Osteocyte (in vitro differentiated cells): ENCODE measurements around the gene XIRP2. TPM values are rescaled to one million over a fixed set of nuclear protein-coding genes. Genes with fewer than 3 reads are reported as not detected.
"Not testable (repeated sequence)": the region's sequence is repeated elsewhere in the genome, so short reads cannot be mapped to it uniquely, and the experiment has no call there.

ENCODE experiments used
- DNase-seq: peaks from one replicate; pipeline ENCODE4 v3.0.0; 2021; ENCODE audit warnings: mixed read lengths; ENCODE audit not compliant: unreplicated experiment; ENCODE audit errors: extremely low spot score
- H3K27ac Mint-ChIP-seq: one replicate; pipeline ENCODE4 v1.8.0; 2021; ENCODE audit warnings: mild to moderate bottlenecking, mixed read lengths; ENCODE audit not compliant: unreplicated experiment
- H3K27me3 Mint-ChIP-seq: one replicate; pipeline ENCODE4 v1.8.0; 2021; ENCODE audit warnings: mixed read lengths; ENCODE audit not compliant: unreplicated experiment
- H3K36me3 Mint-ChIP-seq: one replicate; pipeline ENCODE4 v1.8.0; 2021; ENCODE audit warnings: mixed read lengths; ENCODE audit not compliant: unreplicated experiment
- H3K4me1 Mint-ChIP-seq: one replicate; pipeline ENCODE4 v1.8.0; 2021; ENCODE audit warnings: mixed read lengths; ENCODE audit not compliant: unreplicated experiment
- H3K4me3 Mint-ChIP-seq: one replicate; pipeline ENCODE4 v1.8.0; 2021; ENCODE audit warnings: mild to moderate bottlenecking, moderate library complexity, mixed read lengths; ENCODE audit not compliant: unreplicated experiment
- H3K9me3 Mint-ChIP-seq: one replicate; pipeline ENCODE4 v1.8.0; 2021; ENCODE audit warnings: mixed read lengths; ENCODE audit not compliant: unreplicated experiment
- total RNA-seq: library from RNA; stranded (reverse); gene quantifications from 2 replicates; pipeline ENCODE4 v1.2.1, GENCODE V29; 2021
- TF ChIP-seq, protein P1 (sequence below): fragments of 200-600 bp; sonication (generic); IDR thresholded peaks from 2 replicates; pipeline ENCODE4 v1.5.0; 2021; ENCODE audit warnings: antibody characterized with exemption, mild to moderate bottlenecking, moderate library complexity

XIRP2 gene
- total RNA-seq, 1 donor from 2014 or later, result 0.08 TPM

- Mint-ChIP-seq H3K4me1 (peaks cover 4% of the 10 kb centered on the region), H3K27me3 (no peaks in the 10 kb centered on the region), H3K27ac (no peak overlapping the region), H3K36me3 (no peaks in the 10 kb centered on the region), H3K4me3 (no peak overlapping the region), H3K9me3 (peaks cover 12% of the 10 kb centered on the region)
- TF ChIP-seq, protein P1, sequence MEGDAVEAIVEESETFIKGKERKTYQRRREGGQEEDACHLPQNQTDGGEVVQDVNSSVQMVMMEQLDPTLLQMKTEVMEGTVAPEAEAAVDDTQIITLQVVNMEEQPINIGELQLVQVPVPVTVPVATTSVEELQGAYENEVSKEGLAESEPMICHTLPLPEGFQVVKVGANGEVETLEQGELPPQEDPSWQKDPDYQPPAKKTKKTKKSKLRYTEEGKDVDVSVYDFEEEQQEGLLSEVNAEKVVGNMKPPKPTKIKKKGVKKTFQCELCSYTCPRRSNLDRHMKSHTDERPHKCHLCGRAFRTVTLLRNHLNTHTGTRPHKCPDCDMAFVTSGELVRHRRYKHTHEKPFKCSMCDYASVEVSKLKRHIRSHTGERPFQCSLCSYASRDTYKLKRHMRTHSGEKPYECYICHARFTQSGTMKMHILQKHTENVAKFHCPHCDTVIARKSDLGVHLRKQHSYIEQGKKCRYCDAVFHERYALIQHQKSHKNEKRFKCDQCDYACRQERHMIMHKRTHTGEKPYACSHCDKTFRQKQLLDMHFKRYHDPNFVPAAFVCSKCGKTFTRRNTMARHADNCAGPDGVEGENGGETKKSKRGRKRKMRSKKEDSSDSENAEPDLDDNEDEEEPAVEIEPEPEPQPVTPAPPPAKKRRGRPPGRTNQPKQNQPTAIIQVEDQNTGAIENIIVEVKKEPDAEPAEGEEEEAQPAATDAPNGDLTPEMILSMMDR, result peak; percentile 58
- no peak for DNase-seq
Measured at GRCh38 chr2:167264380-167264779, 376.1 kb downstream of the XIRP2 start.

DNA sequence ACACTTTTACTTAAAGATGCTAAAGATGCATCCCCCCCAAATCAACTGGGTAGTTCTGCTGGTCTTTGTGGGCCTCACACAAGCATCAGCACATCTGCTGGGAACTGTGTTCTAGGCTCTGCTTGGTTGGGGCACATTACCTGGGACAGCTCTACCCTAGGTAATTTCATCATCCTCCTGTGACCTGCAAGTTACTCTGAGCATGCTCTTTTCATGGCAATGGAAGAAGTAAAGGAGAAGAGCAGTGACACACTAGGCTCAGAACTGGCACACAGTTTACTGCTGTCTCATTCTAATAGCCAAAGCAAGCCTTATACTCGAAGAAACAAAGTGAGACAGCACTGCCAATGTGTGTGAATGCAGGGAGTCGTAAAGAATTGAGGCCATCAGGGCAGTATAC, 376.7 kb downstream of the XIRP2 start:
- no peak overlapping the region for H3K4me3 Mint-ChIP-seq
- peaks cover 4% of the 10 kb centered on the region for H3K4me1 Mint-ChIP-seq
- TF ChIP-seq, protein P1, result no peak
- H3K36me3 Mint-ChIP-seq, result no peaks in the 10 kb centered on the region
- no peaks in the 10 kb centered on the region for H3K27me3 Mint-ChIP-seq
- no peak overlapping the region for H3K27ac Mint-ChIP-seq
- no peak for DNase-seq
- peaks cover 16% of the 10 kb centered on the region for H3K9me3 Mint-ChIP-seq

- H3K9me3 Mint-ChIP-seq, result peaks cover 16% of the 10 kb centered on the region
- H3K36me3 Mint-ChIP-seq, result no peaks in the 10 kb centered on the region
- H3K27me3 Mint-ChIP-seq, result no peaks in the 10 kb centered on the region
- DNase-seq, result no peak
- TF ChIP-seq, protein P1, result no peak
- no peak overlapping the region for H3K27ac Mint-ChIP-seq
- H3K4me3 Mint-ChIP-seq, result no peak overlapping the region
- H3K4me1 Mint-ChIP-seq, result peaks cover 4% of the 10 kb centered on the region
Measured at GRCh38 chr2:167265722-167266121, 377.4 kb downstream of the XIRP2 start.

GRCh38 chr2:167268245-167268644, 380.0 kb downstream of the XIRP2 start:
- not testable (repeated sequence) for H3K36me3 Mint-ChIP-seq, H3K27ac Mint-ChIP-seq, DNase-seq, H3K27me3 Mint-ChIP-seq, H3K4me1 Mint-ChIP-seq, H3K4me3 Mint-ChIP-seq
- peaks cover 16% of the 10 kb centered on the region for H3K9me3 Mint-ChIP-seq

GRCh38 chr2:167271932-167272331, 383.7 kb downstream of the XIRP2 start:
- H3K27ac Mint-ChIP-seq, result no peak overlapping the region
- peaks cover 5% of the 10 kb centered on the region for H3K27me3 Mint-ChIP-seq
- no peaks in the 10 kb centered on the region for H3K4me1 Mint-ChIP-seq
- DNase-seq, result no peak
- H3K36me3 Mint-ChIP-seq, result no peaks in the 10 kb centered on the region
- TF ChIP-seq, protein P1, result no peak
- H3K4me3 Mint-ChIP-seq, result no peak overlapping the region
- H3K9me3 Mint-ChIP-seq, result peaks cover 16% of the 10 kb centered on the region

GRCh38 chr2:167275046-167275445, 386.8 kb downstream of the XIRP2 start:
- H3K9me3 Mint-ChIP-seq, result peaks cover 4% of the 10 kb centered on the region
- TF ChIP-seq, protein P1, result no peak
- no peak overlapping the region for H3K27ac Mint-ChIP-seq
- H3K4me3 Mint-ChIP-seq, result no peak overlapping the region
- H3K4me1 Mint-ChIP-seq, result no peaks in the 10 kb centered on the region
- peaks cover 5% of the 10 kb centered on the region for H3K27me3 Mint-ChIP-seq
- no peaks in the 10 kb centered on the region for H3K36me3 Mint-ChIP-seq
- no peak for DNase-seq
